Gastroesophageal sphincter (tissue), 4 donors: ENCODE data around the gene CECR2. TPM values are rescaled to one million over a fixed set of nuclear protein-coding genes. Genes with fewer than 3 reads are reported as not detected.

Source experiments
- ATAC-seq: fragments of 150-250 bp; one replicate; pipeline ENCODE4 v1.9.1; 2016; ENCODE audit warnings: mild to moderate bottlenecking, moderate library complexity
- H3K27ac ChIP-seq, 4 donors: fragments of 200-600 bp; sonication (generic) in 3 of 4; 1 replicate in 3 of 4; 2 replicates in 1 of 4; pipeline ENCODE4 v1.5.1; 2016 to 2019
- H3K27me3 ChIP-seq: fragments of 200-600 bp; sonication (generic); one replicate; pipeline ENCODE4 v1.5.1; 2019
- H3K36me3 ChIP-seq, 2 donors: fragments of 200-600 bp; sonication (generic); one replicate each; pipeline ENCODE4 v1.5.1; 2019; ENCODE audit warnings: control low read depth in 1 of 2
- H3K4me1 ChIP-seq, 3 donors: fragments of 200-600 bp; sonication (generic); 1 replicate in 2 of 3; 2 replicates in 1 of 3; pipeline ENCODE4 v1.5.1; 2016 to 2019; ENCODE audit warnings: control low read depth in 2 of 3
- H3K4me3 ChIP-seq, 2 donors: fragments of 200-600 bp; sonication (generic); one replicate each; pipeline ENCODE4 v1.5.1; 2019; ENCODE audit warnings: mild to moderate bottlenecking in 1 of 2, moderate library complexity in 1 of 2
- H3K9me3 ChIP-seq, 3 donors: fragments of 200-600 bp; sonication (generic); one replicate each; pipeline ENCODE4 v1.5.1; 2017 to 2019; ENCODE audit warnings: control low read depth in 2 of 3
- EP300 ChIP-seq: sonication (generic); formaldehyde crosslinking; IDR thresholded peaks from one replicate; pipeline ENCODE4 v1.6.1; 2017; ENCODE audit warnings: antibody characterized with exemption, mild to moderate bottlenecking
- POLR2A ChIP-seq, 2 donors: fragments of 450-650 bp; IDR thresholded peaks; one replicate each; pipeline ENCODE4 v1.6.1; 2017; ENCODE audit warnings: antibody characterized with exemption in 2 of 2, mild to moderate bottlenecking in 2 of 2, moderate library complexity in 1 of 2
- POLR2AphosphoS5 ChIP-seq: sonication (generic); formaldehyde crosslinking; IDR thresholded peaks from one replicate; pipeline ENCODE4 v1.6.1; 2017; ENCODE audit warnings: antibody characterized with exemption
- WGBS, 2 donors: methylation state at CpG; one replicate each; pipeline ENCODE4 v1.1.5; 2018; ENCODE audit warnings: low coverage in 1 of 2; 5-methylcytosine and 5-hydroxymethylcytosine counted together
- total RNA-seq, 4 donors: library from RNA; depleted of rRNA; stranded (reverse); fragments of >200 nt; gene quantifications; one replicate each; pipeline ENCODE4 v1.1.0, GENCODE V29; 2016
- TF ChIP-seq, protein P1 (sequence below), 4 experiments: fragments of 200-600 bp in 2 of 4; fragments of 450-650 bp in 2 of 4; sonication (generic) in 1 of 4; IDR thresholded peaks; one replicate each; pipeline ENCODE4 v1.5.1; 2017 to 2019; ENCODE audit warnings: antibody characterized with exemption in 4 of 4, mild to moderate bottlenecking in 2 of 4, moderate library complexity in 2 of 4

CECR2 gene
- total RNA-seq, 4 donors from 2014 or later = 0.72 to 1.7 (median 1.2) TPM

DNA sequence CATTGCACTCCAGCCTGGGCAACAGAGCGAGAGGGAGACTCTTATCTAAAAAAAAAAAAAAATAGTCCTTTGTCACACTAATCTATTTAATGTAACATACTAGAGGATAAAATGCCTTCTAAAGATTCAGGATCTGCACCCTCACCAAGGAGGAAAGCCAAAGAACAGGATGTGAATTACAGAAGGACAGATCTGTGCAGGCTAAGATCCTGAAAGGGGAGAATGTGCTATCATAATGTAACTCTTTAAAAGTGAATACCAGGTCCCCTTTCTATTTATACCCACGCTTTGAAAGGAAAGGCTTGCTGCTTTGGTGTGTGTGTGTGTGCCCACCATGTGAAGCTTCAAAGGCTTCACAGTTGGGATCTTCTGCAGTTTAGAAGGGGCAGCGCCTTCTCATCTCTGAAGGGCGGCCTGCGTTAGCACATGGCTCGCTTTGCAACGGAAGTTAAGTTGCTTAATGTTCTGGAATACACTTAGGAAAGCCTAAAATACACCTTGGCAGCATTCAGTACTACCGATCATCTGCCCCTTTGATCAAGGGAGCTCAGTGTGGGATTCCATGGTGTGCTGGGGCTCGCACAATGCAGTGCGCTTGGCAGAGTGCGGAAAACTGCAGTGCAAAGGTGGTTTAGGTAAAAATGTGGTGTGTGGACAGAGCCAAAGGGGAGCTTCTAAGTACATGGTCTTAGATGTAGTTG, 6.8 kb downstream of the CECR2 start:
- no peaks in the 10 kb centered on the region for H3K36me3 ChIP-seq
- 75 to 89% methylated on average over 3 to 8 of the region's 11 CpGs for WGBS, 2 donors
- TF ChIP-seq POLR2A (IDR thresholded peaks at IDR 0.05) (no peak), POLR2AphosphoS5 (no peak)
- TF ChIP-seq, protein P1, sequence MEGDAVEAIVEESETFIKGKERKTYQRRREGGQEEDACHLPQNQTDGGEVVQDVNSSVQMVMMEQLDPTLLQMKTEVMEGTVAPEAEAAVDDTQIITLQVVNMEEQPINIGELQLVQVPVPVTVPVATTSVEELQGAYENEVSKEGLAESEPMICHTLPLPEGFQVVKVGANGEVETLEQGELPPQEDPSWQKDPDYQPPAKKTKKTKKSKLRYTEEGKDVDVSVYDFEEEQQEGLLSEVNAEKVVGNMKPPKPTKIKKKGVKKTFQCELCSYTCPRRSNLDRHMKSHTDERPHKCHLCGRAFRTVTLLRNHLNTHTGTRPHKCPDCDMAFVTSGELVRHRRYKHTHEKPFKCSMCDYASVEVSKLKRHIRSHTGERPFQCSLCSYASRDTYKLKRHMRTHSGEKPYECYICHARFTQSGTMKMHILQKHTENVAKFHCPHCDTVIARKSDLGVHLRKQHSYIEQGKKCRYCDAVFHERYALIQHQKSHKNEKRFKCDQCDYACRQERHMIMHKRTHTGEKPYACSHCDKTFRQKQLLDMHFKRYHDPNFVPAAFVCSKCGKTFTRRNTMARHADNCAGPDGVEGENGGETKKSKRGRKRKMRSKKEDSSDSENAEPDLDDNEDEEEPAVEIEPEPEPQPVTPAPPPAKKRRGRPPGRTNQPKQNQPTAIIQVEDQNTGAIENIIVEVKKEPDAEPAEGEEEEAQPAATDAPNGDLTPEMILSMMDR (IDR thresholded peaks at IDR 0.05) = no peak
- peaks cover 24% of the 10 kb centered on the region for H3K27me3 ChIP-seq
- H3K4me1 ChIP-seq = peaks cover 0 to 7% (median under 1%) of the 10 kb centered on the region in 3 donors
- ATAC-seq = no peak
- no peak overlapping the region for H3K4me3 ChIP-seq
- H3K9me3 ChIP-seq = no peaks in the 10 kb centered on the region
- H3K27ac ChIP-seq = no peak overlapping the region

DNA sequence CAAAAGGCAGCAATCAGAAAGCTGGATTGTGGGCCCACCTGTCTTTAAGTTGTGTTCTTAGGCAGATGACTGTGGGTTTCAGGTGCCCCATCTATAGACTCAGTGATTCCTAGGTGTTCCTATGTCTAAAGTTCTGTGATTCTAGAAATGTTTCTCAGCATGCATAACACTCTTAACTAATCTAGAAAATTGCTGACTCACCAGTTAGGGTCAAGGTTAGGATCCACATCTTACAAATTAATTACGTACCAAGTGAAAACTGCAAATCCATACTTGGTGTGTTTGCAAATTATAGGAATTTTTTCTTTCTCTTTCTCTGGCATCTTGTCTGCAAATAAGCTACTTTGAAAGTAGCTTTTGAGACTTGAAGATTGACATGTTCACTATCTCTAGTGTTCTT, 7.7 kb downstream of the CECR2 start:
- Histone ChIP-seq H3K4me1 (no peaks in the 10 kb centered on the region), H3K4me3 (no peak overlapping the region), H3K27me3 (peaks cover 15% of the 10 kb centered on the region), H3K9me3 (no peaks in the 10 kb centered on the region), H3K27ac (no peak overlapping the region), H3K36me3 (no peaks in the 10 kb centered on the region)
- TF ChIP-seq POLR2A (IDR thresholded peaks at IDR 0.05) (no peak), EP300 (no peak), POLR2AphosphoS5 (no peak)
- TF ChIP-seq, protein P1 (IDR thresholded peaks at IDR 0.05) = no peak
- 78 to 95% methylated on average over 1 of the region's 1 CpG for WGBS, 2 donors
- ATAC-seq = no peak

DNA sequence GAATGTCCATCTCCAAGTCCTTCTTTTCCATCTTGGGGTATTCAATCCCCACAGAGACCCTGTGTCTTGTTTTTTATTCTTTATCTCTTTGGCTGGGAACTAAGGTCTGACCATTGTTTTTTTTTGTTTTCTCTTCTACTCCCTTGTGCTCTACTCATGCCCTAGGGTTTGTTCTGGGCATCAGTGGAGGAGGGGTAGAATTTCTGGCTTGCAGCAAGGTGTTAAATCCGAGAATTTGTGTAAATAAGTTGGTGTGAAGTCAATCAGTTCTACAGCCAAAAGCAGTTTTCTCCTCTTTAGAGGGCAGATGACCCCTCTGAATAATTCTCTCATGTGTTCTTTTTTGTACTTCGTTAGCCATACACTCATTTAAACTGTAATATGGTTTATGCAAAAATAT, 10.7 kb downstream of the CECR2 start:
- Histone ChIP-seq H3K4me3 (no peak overlapping the region), H3K27me3 (peaks cover 4% of the 10 kb centered on the region), H3K9me3 (peaks cover 0 to 9% (median 0%) of the 10 kb centered on the region in 3 donors), H3K27ac (no peak overlapping the region), H3K36me3 (no peaks in the 10 kb centered on the region), H3K4me1 (no peaks in the 10 kb centered on the region)
- 58 to 66% methylated on average over 2 of the region's 2 CpGs for WGBS, 2 donors
- ATAC-seq = no peak
- no peak for TF ChIP-seq POLR2AphosphoS5
- TF ChIP-seq EP300 = no peak
- TF ChIP-seq, protein P1 (IDR thresholded peaks at IDR 0.05) = no peak
- no peak for TF ChIP-seq POLR2A (IDR thresholded peaks at IDR 0.05)

DNA sequence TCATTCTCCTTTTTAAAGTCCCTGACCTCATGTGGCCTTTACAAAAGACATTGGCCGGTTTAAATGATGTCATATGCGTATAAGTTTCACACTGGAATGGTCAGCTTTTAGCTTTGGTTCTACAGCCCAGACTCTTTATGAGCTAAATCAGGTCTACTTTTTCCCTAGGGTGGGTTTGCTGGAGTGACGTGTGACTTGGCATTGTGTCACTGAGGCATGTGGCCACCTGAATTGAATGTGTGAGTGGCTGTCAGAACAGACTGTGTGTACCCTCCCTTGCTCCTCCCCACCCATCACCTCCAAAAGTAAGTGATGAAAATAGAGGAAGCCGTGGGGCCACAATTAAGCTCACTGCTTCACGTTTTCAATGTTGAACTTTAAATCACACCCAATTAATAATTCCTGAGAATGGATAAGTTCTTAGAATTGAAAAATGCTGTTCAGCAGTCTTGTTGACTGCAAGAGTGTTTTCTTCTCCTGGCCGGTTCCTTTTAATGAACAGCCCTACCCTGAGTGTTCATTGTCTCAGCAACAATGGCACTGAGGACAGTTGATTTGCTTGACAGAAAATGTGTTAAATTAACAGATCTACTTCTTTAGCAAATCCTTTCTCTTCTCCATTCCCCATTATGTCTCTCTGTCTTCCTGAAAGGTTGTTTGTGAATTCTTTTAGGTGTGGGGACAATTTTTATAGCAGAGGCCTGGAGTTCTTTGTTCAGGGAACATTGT, 11.3 kb downstream of the CECR2 start:
- no peaks in the 10 kb centered on the region for H3K36me3 ChIP-seq
- H3K27ac ChIP-seq = no peak overlapping the region
- 64 to 72% methylated on average over 4 to 5 of the region's 6 CpGs for WGBS, 2 donors
- no peaks in the 10 kb centered on the region for H3K4me1 ChIP-seq
- peaks cover 4% of the 10 kb centered on the region for H3K27me3 ChIP-seq
- H3K4me3 ChIP-seq = no peak overlapping the region
- peaks cover 0 to 15% (median 0%) of the 10 kb centered on the region in 3 donors for H3K9me3 ChIP-seq
- TF ChIP-seq POLR2AphosphoS5 = no peak
- TF ChIP-seq EP300 = no peak
- TF ChIP-seq POLR2A (IDR thresholded peaks at IDR 0.05) = no peak
- TF ChIP-seq, protein P1 (IDR thresholded peaks at IDR 0.05) = no peak
- no peak for ATAC-seq
